ENCODE results near the gene SLC22A7.

The SLC22A7 gene

GRCh38 chr6:43290339-43290904, 7.6 kb upstream of the SLC22A7 start:
- H3K4me3 ChIP-seq (ENCODE audit: low read depth, low read length): no peak overlapping the region
- TF ChIP-seq CTCF (IDR thresholded peaks at IDR 0.05; ENCODE audit: low read depth, low read length, missing control alignments): no peak
- in situ Hi-C loops (cut with HindIII; ENCODE audit: low sequenced_read_pairs): no loop called here
- no peak for DNase-seq (ENCODE audit: low read depth)

- DNase-seq (ENCODE audit: low read depth): no peak
- in situ Hi-C loops (cut with HindIII; ENCODE audit: low sequenced_read_pairs): no loop called here
These were observed 7.1 kb upstream of the SLC22A7 start for GRCh38 chr6:43290905-43291355.

GRCh38 chr6:43291708-43292107, 6.4 kb upstream of the SLC22A7 start:
- in situ Hi-C loops (cut with HindIII; ENCODE audit: low sequenced_read_pairs): no loop called here

More at GRCh38 chr6:43290905-43291355, 7.1 kb upstream of the SLC22A7 start:
- TF ChIP-seq CTCF (IDR thresholded peaks at IDR 0.05; ENCODE audit: low read depth, low read length, missing control alignments): no peak
- no peak overlapping the region for H3K4me3 ChIP-seq (ENCODE audit: low read depth, low read length)

GRCh38 chr6:43292341-43292740, 5.7 kb upstream of the SLC22A7 start:
- DNase-seq (ENCODE audit: low read depth): no peak
- no peak for TF ChIP-seq CTCF (IDR thresholded peaks at IDR 0.05; ENCODE audit: low read depth, low read length, missing control alignments)
- no peak overlapping the region for H3K4me3 ChIP-seq (ENCODE audit: low read depth, low read length)
- in situ Hi-C loops (cut with HindIII; ENCODE audit: low sequenced_read_pairs): no loop called here

More at GRCh38 chr6:43291708-43292107, 6.4 kb upstream of the SLC22A7 start:
- TF ChIP-seq CTCF (IDR thresholded peaks at IDR 0.05; ENCODE audit: low read depth, low read length, missing control alignments): no peak
- no peak for DNase-seq (ENCODE audit: low read depth)
- H3K4me3 ChIP-seq (ENCODE audit: low read depth, low read length): no peak overlapping the region

- no peak for TF ChIP-seq CTCF (IDR thresholded peaks at IDR 0.05; ENCODE audit: low read depth, low read length, missing control alignments)
- H3K4me3 ChIP-seq (ENCODE audit: low read depth, low read length): no peak overlapping the region
- DNase-seq (ENCODE audit: low read depth): no peak
- in situ Hi-C loops (cut with HindIII; ENCODE audit: low sequenced_read_pairs): no loop called here
These were observed 5.2 kb upstream of the SLC22A7 start for GRCh38 chr6:43292763-43293318.

- TF ChIP-seq CTCF (IDR thresholded peaks at IDR 0.05; ENCODE audit: low read depth, low read length, missing control alignments): no peak
- in situ Hi-C loops (cut with HindIII; ENCODE audit: low sequenced_read_pairs): no loop called here
- H3K4me3 ChIP-seq (ENCODE audit: low read depth, low read length): no peak overlapping the region
- no peak for DNase-seq (ENCODE audit: low read depth)
These were observed 4.4 kb upstream of the SLC22A7 start for GRCh38 chr6:43293698-43294097.

All from astrocyte of the cerebellum (primary cell).